ENCODE data around the gene RIMKLA.

RIMKLA gene

DNA sequence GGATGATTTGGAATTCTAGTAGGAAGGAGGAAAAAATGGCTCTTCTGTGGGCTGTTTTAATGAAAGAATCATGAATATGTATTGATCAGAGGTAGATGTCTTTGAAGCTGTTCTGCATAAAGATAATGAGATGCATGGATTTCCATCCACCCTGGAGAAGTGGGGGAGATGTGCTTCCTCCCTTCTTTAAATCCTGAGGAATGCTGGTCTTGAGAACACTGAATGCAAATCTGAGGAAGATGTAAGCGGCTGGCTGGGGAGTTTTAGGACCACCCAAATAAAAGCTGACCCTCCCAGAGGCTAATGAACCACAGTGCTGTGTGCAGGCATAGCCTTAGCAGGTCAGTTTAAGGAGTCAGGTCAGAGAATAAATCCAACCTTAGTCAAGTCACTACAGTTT, 37.9 kb downstream of the RIMKLA start:
- H3K9ac ChIP-seq (ENCODE audit: insufficient read length): no peak overlapping the region
- no peaks in the 10 kb centered on the region for H3K9me3 ChIP-seq (ENCODE audit: low read depth, low read length)
- no peak for DNase-seq (ENCODE audit: low read depth, low spot score)
- H3K36me3 ChIP-seq (ENCODE audit: insufficient read depth, low read length): no peaks in the 10 kb centered on the region
- H3K27ac ChIP-seq: no peak overlapping the region
- TF ChIP-seq EZH2 (IDR thresholded peaks at IDR 0.05): no peak
- no peak for TF ChIP-seq POLR2AphosphoS5 (IDR thresholded peaks at IDR 0.05; ENCODE audit: borderline replicate concordance, low read depth, low read length)
- no peak for TF ChIP-seq FOXP2 (optimal IDR thresholded peaks at IDR 0.05; ENCODE audit: control extremely low read depth, extremely low read length, insufficient read depth)
- H3K4me3 ChIP-seq: no peak overlapping the region

DNA sequence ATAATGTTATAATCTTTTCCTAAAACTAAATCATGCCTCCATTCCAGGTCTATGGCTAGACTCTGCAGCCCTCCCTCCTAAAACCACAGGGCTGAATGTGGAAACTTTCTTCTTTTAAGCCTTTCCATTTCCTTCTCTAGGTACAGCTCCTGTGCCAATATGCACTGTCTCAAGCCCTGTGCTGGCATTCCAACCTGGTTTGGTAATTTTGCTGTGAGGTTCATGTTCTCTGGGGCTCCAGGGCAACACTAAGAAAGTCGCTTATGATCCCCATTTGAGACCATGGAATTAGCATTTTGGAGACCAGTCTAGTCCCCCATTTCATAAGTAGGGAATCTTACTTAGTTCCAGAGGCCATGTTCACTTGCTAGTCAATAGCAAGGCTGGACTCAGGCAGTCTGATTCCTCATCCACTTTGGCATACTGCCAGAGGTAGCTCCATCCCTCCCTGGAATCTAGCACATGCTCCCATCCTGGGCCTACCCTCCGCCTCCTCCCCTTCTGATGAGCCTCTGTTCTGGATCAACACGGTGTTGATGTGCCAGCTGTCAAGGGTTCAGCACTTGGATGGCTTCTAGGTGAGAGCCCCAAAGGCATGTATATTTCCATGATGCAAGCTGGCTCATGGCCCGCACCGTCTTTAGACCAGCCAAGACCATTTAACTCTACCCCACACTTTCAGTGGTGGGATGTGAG, 38.7 kb downstream of the RIMKLA start:
- Histone ChIP-seq H3K4me3 (no peak overlapping the region), H3K9ac (ENCODE audit: insufficient read length) (no peak overlapping the region), H3K9me3 (ENCODE audit: low read depth, low read length) (no peaks in the 10 kb centered on the region), H3K27ac (no peak overlapping the region), H3K36me3 (ENCODE audit: insufficient read depth, low read length) (no peaks in the 10 kb centered on the region)
- TF ChIP-seq FOXP2 (optimal IDR thresholded peaks at IDR 0.05; ENCODE audit: control extremely low read depth, extremely low read length, insufficient read depth) (no peak), POLR2AphosphoS5 (IDR thresholded peaks at IDR 0.05; ENCODE audit: borderline replicate concordance, low read depth, low read length) (no peak), EZH2 (IDR thresholded peaks at IDR 0.05) (no peak)
- no peak for DNase-seq (ENCODE audit: low read depth, low spot score)

DNA sequence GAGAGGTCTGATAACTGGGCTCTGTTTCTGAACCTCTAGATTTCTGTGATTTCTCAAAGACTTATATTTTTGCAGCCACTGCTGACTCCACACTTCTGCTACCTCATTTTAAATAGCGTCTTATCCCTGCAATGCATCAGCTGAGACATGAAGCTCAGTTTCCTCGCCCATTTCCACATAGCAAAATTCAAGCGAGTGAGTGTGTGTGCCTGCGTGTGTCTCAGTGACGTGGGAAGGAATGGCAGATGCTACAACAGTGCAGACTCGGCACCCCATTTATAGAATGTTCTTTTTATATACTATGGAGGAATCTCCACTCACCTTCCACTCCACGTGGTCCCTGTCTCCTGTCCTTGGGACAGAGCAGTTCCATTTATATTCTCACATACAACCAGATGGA, 39.5 kb downstream of the RIMKLA start:
- Histone ChIP-seq H3K9ac (ENCODE audit: insufficient read length) (no peak overlapping the region), H3K36me3 (ENCODE audit: insufficient read depth, low read length) (no peaks in the 10 kb centered on the region), H3K9me3 (ENCODE audit: low read depth, low read length) (no peaks in the 10 kb centered on the region), H3K4me3 (no peak overlapping the region), H3K27ac (no peak overlapping the region)
- no peak for DNase-seq (ENCODE audit: low read depth, low spot score)
- TF ChIP-seq POLR2AphosphoS5 (IDR thresholded peaks at IDR 0.05; ENCODE audit: borderline replicate concordance, low read depth, low read length): no peak
- TF ChIP-seq EZH2 (IDR thresholded peaks at IDR 0.05): no peak
- no peak for TF ChIP-seq FOXP2 (optimal IDR thresholded peaks at IDR 0.05; ENCODE audit: control extremely low read depth, extremely low read length, insufficient read depth)

DNA sequence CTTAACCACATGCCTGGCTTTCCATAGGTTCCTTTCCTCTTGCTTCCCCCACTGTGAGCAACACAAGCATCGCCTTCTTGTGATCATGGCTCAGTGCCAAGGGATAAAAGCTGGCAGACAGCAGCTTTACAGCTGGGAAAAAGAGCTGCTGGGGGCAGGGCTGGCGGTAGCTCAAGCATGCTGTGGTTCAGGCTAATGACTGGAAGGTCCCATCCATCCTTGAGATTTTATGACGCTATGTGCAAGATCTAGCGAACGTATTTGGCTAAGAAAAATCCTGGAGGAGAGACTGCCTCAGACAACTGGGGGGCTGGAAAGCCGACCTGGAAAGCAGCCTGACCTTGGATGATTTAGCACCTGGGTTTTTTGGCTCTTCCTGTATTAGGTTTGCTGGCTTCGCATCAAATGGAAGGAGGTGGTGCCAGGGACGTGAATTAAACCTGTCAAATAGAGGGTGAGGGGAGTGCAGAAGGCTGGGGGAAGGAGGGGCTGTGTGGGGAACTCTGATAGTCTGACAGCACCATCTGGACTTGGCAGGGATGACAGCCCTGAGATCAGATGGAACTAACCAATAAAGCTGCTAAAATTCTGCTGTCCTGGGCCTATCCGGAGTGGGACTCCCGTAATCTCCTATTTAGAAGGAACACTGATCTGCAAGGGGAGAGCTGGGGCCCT, 40.5 kb downstream of the RIMKLA start:
- H3K27ac ChIP-seq: no peak overlapping the region
- peak overlapping the region; percentile 40 for H3K4me3 ChIP-seq
- H3K36me3 ChIP-seq (ENCODE audit: insufficient read depth, low read length): no peaks in the 10 kb centered on the region
- no peak for TF ChIP-seq EZH2 (IDR thresholded peaks at IDR 0.05)
- no peak for TF ChIP-seq FOXP2 (optimal IDR thresholded peaks at IDR 0.05; ENCODE audit: control extremely low read depth, extremely low read length, insufficient read depth)
- no peak for TF ChIP-seq POLR2AphosphoS5 (IDR thresholded peaks at IDR 0.05; ENCODE audit: borderline replicate concordance, low read depth, low read length)
- no peaks in the 10 kb centered on the region for H3K9me3 ChIP-seq (ENCODE audit: low read depth, low read length)
- DNase-seq (ENCODE audit: low read depth, low spot score): peak; percentile 61
- no peak overlapping the region for H3K9ac ChIP-seq (ENCODE audit: insufficient read length)

DNA sequence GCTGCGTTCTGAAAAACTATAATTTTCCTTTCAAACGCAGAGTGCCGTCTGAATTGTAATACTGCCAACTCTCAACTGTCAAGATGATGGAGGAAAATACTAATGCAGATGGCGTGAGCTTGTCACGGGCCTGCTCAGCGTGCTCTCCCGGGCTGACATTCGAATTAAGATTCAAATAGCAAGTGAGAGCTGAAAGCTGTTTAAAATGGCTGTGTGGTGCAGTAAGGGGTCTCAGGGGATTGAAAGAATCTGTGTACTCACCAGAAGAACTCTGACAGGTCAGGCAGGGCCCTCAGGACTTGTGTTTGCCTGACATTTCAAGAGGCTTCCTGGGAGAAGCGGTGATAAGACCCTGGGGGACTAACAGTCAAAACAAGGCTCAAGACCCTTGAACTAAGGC, 42.1 kb downstream of the RIMKLA start:
- Histone ChIP-seq H3K27ac (no peak overlapping the region), H3K4me3 (no peak overlapping the region), H3K36me3 (ENCODE audit: insufficient read depth, low read length) (no peaks in the 10 kb centered on the region), H3K9ac (ENCODE audit: insufficient read length) (no peak overlapping the region), H3K9me3 (ENCODE audit: low read depth, low read length) (no peaks in the 10 kb centered on the region)
- no peak for DNase-seq (ENCODE audit: low read depth, low spot score)
- TF ChIP-seq EZH2 (IDR thresholded peaks at IDR 0.05) (no peak), FOXP2 (optimal IDR thresholded peaks at IDR 0.05; ENCODE audit: control extremely low read depth, extremely low read length, insufficient read depth) (no peak), POLR2AphosphoS5 (IDR thresholded peaks at IDR 0.05; ENCODE audit: borderline replicate concordance, low read depth, low read length) (no peak)

DNA sequence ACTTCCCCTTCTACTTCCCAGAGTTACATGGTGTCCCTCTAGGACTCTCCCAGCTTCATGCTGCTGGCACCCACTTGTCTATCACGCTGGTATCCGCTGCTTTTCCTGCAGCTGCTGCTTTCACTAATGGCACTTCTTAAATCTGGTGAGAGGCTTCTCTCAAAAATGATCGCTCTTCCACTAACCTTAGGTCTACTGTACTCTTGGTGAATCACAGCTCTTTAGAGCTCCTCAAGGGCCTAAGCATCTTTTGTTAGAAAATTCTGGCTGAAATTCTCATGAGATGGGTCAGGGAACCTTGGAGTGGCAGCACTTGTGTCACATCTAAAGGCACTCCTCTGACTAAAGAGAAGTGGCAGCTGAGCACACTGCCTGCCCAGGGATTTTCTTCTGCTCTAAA, 43.1 kb downstream of the RIMKLA start:
- no peak overlapping the region for H3K4me3 ChIP-seq
- H3K9me3 ChIP-seq (ENCODE audit: low read depth, low read length): no peaks in the 10 kb centered on the region
- no peak overlapping the region for H3K27ac ChIP-seq
- H3K36me3 ChIP-seq (ENCODE audit: insufficient read depth, low read length): no peaks in the 10 kb centered on the region
- no peak overlapping the region for H3K9ac ChIP-seq (ENCODE audit: insufficient read length)
- no peak for DNase-seq (ENCODE audit: low read depth, low spot score)
- TF ChIP-seq FOXP2 (optimal IDR thresholded peaks at IDR 0.05; ENCODE audit: control extremely low read depth, extremely low read length, insufficient read depth): no peak
- no peak for TF ChIP-seq EZH2 (IDR thresholded peaks at IDR 0.05)
- no peak for TF ChIP-seq POLR2AphosphoS5 (IDR thresholded peaks at IDR 0.05; ENCODE audit: borderline replicate concordance, low read depth, low read length)

DNA sequence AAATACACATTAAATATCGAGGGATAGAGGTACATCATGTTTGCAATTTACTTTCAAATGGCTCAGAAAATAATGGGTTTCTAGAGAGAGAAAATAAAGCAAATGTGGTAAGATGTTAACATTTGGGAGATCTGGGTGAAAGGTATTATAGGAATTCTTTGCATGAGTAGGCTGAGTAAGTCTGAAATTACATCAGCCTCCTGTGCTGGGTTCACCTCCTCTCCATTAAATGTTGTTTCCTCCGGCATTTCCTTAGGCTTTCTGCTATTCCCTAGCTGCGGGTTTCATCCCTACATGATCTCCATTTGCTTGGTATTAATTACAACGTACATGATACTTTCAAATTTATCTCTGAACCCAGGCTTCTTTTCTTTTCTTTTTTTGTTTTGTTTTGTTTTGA, 43.6 kb downstream of the RIMKLA start:
- no peak for DNase-seq (ENCODE audit: low read depth, low spot score)
- no peak for TF ChIP-seq FOXP2 (optimal IDR thresholded peaks at IDR 0.05; ENCODE audit: control extremely low read depth, extremely low read length, insufficient read depth)
- TF ChIP-seq EZH2 (IDR thresholded peaks at IDR 0.05): no peak
- no peak for TF ChIP-seq POLR2AphosphoS5 (IDR thresholded peaks at IDR 0.05; ENCODE audit: borderline replicate concordance, low read depth, low read length)
- Histone ChIP-seq H3K4me3 (no peak overlapping the region), H3K9ac (ENCODE audit: insufficient read length) (no peak overlapping the region), H3K27ac (no peak overlapping the region), H3K36me3 (ENCODE audit: insufficient read depth, low read length) (no peaks in the 10 kb centered on the region), H3K9me3 (ENCODE audit: low read depth, low read length) (no peaks in the 10 kb centered on the region)

DNA sequence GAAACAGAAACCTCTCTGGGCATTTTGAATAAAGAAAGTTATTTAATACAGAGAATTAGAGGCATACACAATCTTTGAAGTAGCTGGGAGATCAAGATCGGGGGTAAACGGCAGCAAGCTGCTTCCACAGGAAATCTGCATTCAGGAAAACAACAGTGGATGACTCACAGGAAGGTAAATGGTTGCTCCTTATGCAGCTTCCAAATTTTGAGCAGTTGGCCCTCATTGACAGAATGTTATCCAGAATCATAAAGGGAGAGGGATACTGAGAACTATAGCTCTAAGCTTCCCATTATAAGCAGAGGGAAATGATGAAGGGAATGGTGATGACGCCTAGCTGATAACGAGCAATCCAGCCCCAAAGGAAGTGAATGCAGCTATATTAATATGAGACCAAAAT, 46.6 kb downstream of the RIMKLA start:
- no peak overlapping the region for H3K4me3 ChIP-seq
- DNase-seq (ENCODE audit: low read depth, low spot score): no peak
- no peaks in the 10 kb centered on the region for H3K9me3 ChIP-seq (ENCODE audit: low read depth, low read length)
- H3K36me3 ChIP-seq (ENCODE audit: insufficient read depth, low read length): no peaks in the 10 kb centered on the region
- H3K9ac ChIP-seq (ENCODE audit: insufficient read length): no peak overlapping the region
- H3K27ac ChIP-seq: no peak overlapping the region
- TF ChIP-seq EZH2 (IDR thresholded peaks at IDR 0.05): no peak
- no peak for TF ChIP-seq FOXP2 (optimal IDR thresholded peaks at IDR 0.05; ENCODE audit: control extremely low read depth, extremely low read length, insufficient read depth)
- no peak for TF ChIP-seq POLR2AphosphoS5 (IDR thresholded peaks at IDR 0.05; ENCODE audit: borderline replicate concordance, low read depth, low read length)
